ENCODE measurements around the gene ATP13A4.
A peak's percentile ranks its signal among the peaks of the same experiment; 100 is the strongest.

ATP13A4 gene

GRCh38 chr3:193573403-193574191 lies 18.9 kb upstream of the ATP13A4 start:
- peaks cover 1% of the 10 kb centered on the region for H3K27me3 Mint-ChIP-seq (ENCODE audit: low read depth)
- no peaks in the 10 kb centered on the region for H3K36me3 Mint-ChIP-seq (ENCODE audit: low read depth)
- no peak overlapping the region for H3K27ac Mint-ChIP-seq
- peaks cover 1% of the 10 kb centered on the region for H3K4me1 Mint-ChIP-seq (ENCODE audit: low read depth)
- H3K9me3 Mint-ChIP-seq: no peaks in the 10 kb centered on the region
- no peak overlapping the region for H3K4me3 Mint-ChIP-seq
- no peak for DNase-seq (ENCODE audit: low spot score)

- no peak overlapping the region for H3K27ac Mint-ChIP-seq
- peak; percentile 24 for DNase-seq (ENCODE audit: low spot score)
- H3K27me3 Mint-ChIP-seq (ENCODE audit: low read depth): peaks cover 1% of the 10 kb centered on the region
- H3K9me3 Mint-ChIP-seq: no peaks in the 10 kb centered on the region
- no peak overlapping the region for H3K4me3 Mint-ChIP-seq
- H3K36me3 Mint-ChIP-seq (ENCODE audit: low read depth): no peaks in the 10 kb centered on the region
- peaks cover 1% of the 10 kb centered on the region for H3K4me1 Mint-ChIP-seq (ENCODE audit: low read depth)
Observed at GRCh38 chr3:193572426-193572908, 17.8 kb upstream of the ATP13A4 start.

GRCh38 chr3:193569119-193569518 lies 14.4 kb upstream of the ATP13A4 start:
- Mint-ChIP-seq H3K27me3 (ENCODE audit: low read depth) (no peaks in the 10 kb centered on the region), H3K27ac (no peak overlapping the region), H3K4me1 (ENCODE audit: low read depth) (peaks cover 1% of the 10 kb centered on the region), H3K9me3 (no peaks in the 10 kb centered on the region), H3K4me3 (no peak overlapping the region), H3K36me3 (ENCODE audit: low read depth) (no peaks in the 10 kb centered on the region)
- no peak for DNase-seq (ENCODE audit: low spot score)

GRCh38 chr3:193564012-193564411 lies 9.3 kb upstream of the ATP13A4 start:
- Mint-ChIP-seq H3K4me3 (no peak overlapping the region), H3K36me3 (ENCODE audit: low read depth) (no peaks in the 10 kb centered on the region), H3K27ac (no peak overlapping the region), H3K27me3 (ENCODE audit: low read depth) (no peaks in the 10 kb centered on the region), H3K4me1 (ENCODE audit: low read depth) (no peaks in the 10 kb centered on the region), H3K9me3 (no peaks in the 10 kb centered on the region)
- DNase-seq (ENCODE audit: low spot score): no peak

- Mint-ChIP-seq H3K36me3 (ENCODE audit: low read depth) (no peaks in the 10 kb centered on the region), H3K27ac (no peak overlapping the region), H3K27me3 (ENCODE audit: low read depth) (no peaks in the 10 kb centered on the region), H3K4me3 (no peak overlapping the region), H3K9me3 (no peaks in the 10 kb centered on the region), H3K4me1 (ENCODE audit: low read depth) (no peaks in the 10 kb centered on the region)
- no peak for DNase-seq (ENCODE audit: low spot score)
Observed at GRCh38 chr3:193563426-193563825, 8.7 kb upstream of the ATP13A4 start.

GRCh38 chr3:193560870-193561269 lies 6.2 kb upstream of the ATP13A4 start:
- H3K27ac Mint-ChIP-seq: no peak overlapping the region
- H3K9me3 Mint-ChIP-seq: no peaks in the 10 kb centered on the region
- no peaks in the 10 kb centered on the region for H3K27me3 Mint-ChIP-seq (ENCODE audit: low read depth)
- H3K4me3 Mint-ChIP-seq: no peak overlapping the region
- no peaks in the 10 kb centered on the region for H3K36me3 Mint-ChIP-seq (ENCODE audit: low read depth)
- no peak for DNase-seq (ENCODE audit: low spot score)
- no peaks in the 10 kb centered on the region for H3K4me1 Mint-ChIP-seq (ENCODE audit: low read depth)

- Mint-ChIP-seq H3K4me3 (no peak overlapping the region), H3K27me3 (ENCODE audit: low read depth) (no peaks in the 10 kb centered on the region), H3K4me1 (ENCODE audit: low read depth) (no peaks in the 10 kb centered on the region), H3K36me3 (ENCODE audit: low read depth) (no peaks in the 10 kb centered on the region), H3K27ac (no peak overlapping the region), H3K9me3 (no peaks in the 10 kb centered on the region)
- DNase-seq (ENCODE audit: low spot score): no peak
Observed at GRCh38 chr3:193560091-193560490, 5.4 kb upstream of the ATP13A4 start.

GRCh38 chr3:193559100-193559499 lies 4.4 kb upstream of the ATP13A4 start:
- Mint-ChIP-seq H3K4me1 (ENCODE audit: low read depth) (no peaks in the 10 kb centered on the region), H3K9me3 (no peaks in the 10 kb centered on the region), H3K4me3 (no peak overlapping the region), H3K36me3 (ENCODE audit: low read depth) (no peaks in the 10 kb centered on the region), H3K27me3 (ENCODE audit: low read depth) (no peaks in the 10 kb centered on the region), H3K27ac (no peak overlapping the region)
- DNase-seq (ENCODE audit: low spot score): no peak

- no peak for DNase-seq (ENCODE audit: low spot score)
- Mint-ChIP-seq H3K9me3 (no peaks in the 10 kb centered on the region), H3K4me1 (ENCODE audit: low read depth) (no peaks in the 10 kb centered on the region), H3K4me3 (no peak overlapping the region), H3K27me3 (ENCODE audit: low read depth) (no peaks in the 10 kb centered on the region), H3K27ac (no peak overlapping the region), H3K36me3 (ENCODE audit: low read depth) (no peaks in the 10 kb centered on the region)
Observed at GRCh38 chr3:193556841-193557240, 2.1 kb upstream of the ATP13A4 start.

GRCh38 chr3:193553586-193553985 lies 1.1 kb downstream of the ATP13A4 start:
- Mint-ChIP-seq H3K36me3 (ENCODE audit: low read depth) (no peaks in the 10 kb centered on the region), H3K4me3 (no peak overlapping the region), H3K27ac (no peak overlapping the region), H3K27me3 (ENCODE audit: low read depth) (no peaks in the 10 kb centered on the region), H3K9me3 (no peaks in the 10 kb centered on the region), H3K4me1 (ENCODE audit: low read depth) (no peaks in the 10 kb centered on the region)
- no peak for DNase-seq (ENCODE audit: low spot score)

GRCh38 chr3:193552923-193553322 lies 1.8 kb downstream of the ATP13A4 start:
- H3K36me3 Mint-ChIP-seq (ENCODE audit: low read depth): no peaks in the 10 kb centered on the region
- no peak overlapping the region for H3K4me3 Mint-ChIP-seq
- H3K4me1 Mint-ChIP-seq (ENCODE audit: low read depth): no peaks in the 10 kb centered on the region
- H3K27ac Mint-ChIP-seq: no peak overlapping the region
- no peaks in the 10 kb centered on the region for H3K9me3 Mint-ChIP-seq
- H3K27me3 Mint-ChIP-seq (ENCODE audit: low read depth): no peaks in the 10 kb centered on the region
- DNase-seq (ENCODE audit: low spot score): no peak

GRCh38 chr3:193548406-193548805 lies 6.3 kb downstream of the ATP13A4 start:
- H3K4me3 Mint-ChIP-seq: no peak overlapping the region
- no peaks in the 10 kb centered on the region for H3K36me3 Mint-ChIP-seq (ENCODE audit: low read depth)
- H3K9me3 Mint-ChIP-seq: peaks cover 14% of the 10 kb centered on the region
- H3K27me3 Mint-ChIP-seq (ENCODE audit: low read depth): no peaks in the 10 kb centered on the region
- DNase-seq (ENCODE audit: low spot score): no peak
- H3K4me1 Mint-ChIP-seq (ENCODE audit: low read depth): no peaks in the 10 kb centered on the region
- H3K27ac Mint-ChIP-seq: no peak overlapping the region

GRCh38 chr3:193546129-193546528 lies 8.6 kb downstream of the ATP13A4 start:
- Mint-ChIP-seq H3K9me3 (peaks cover 14% of the 10 kb centered on the region), H3K4me3 (no peak overlapping the region), H3K27me3 (ENCODE audit: low read depth) (no peaks in the 10 kb centered on the region), H3K36me3 (ENCODE audit: low read depth) (no peaks in the 10 kb centered on the region), H3K4me1 (ENCODE audit: low read depth) (no peaks in the 10 kb centered on the region), H3K27ac (no peak overlapping the region)
- DNase-seq (ENCODE audit: low spot score): no peak

- no peak overlapping the region for H3K27ac Mint-ChIP-seq
- H3K36me3 Mint-ChIP-seq (ENCODE audit: low read depth): no peaks in the 10 kb centered on the region
- no peak overlapping the region for H3K4me3 Mint-ChIP-seq
- no peaks in the 10 kb centered on the region for H3K4me1 Mint-ChIP-seq (ENCODE audit: low read depth)
- no peak for DNase-seq (ENCODE audit: low spot score)
- H3K27me3 Mint-ChIP-seq (ENCODE audit: low read depth): no peaks in the 10 kb centered on the region
- peaks cover 14% of the 10 kb centered on the region for H3K9me3 Mint-ChIP-seq
Observed at GRCh38 chr3:193545304-193545703, 9.4 kb downstream of the ATP13A4 start.

GRCh38 chr3:193544289-193544688 lies 10.4 kb downstream of the ATP13A4 start:
- no peaks in the 10 kb centered on the region for H3K27me3 Mint-ChIP-seq (ENCODE audit: low read depth)
- no peaks in the 10 kb centered on the region for H3K36me3 Mint-ChIP-seq (ENCODE audit: low read depth)
- peaks cover 14% of the 10 kb centered on the region for H3K9me3 Mint-ChIP-seq
- H3K4me3 Mint-ChIP-seq: no peak overlapping the region
- DNase-seq (ENCODE audit: low spot score): no peak
- H3K4me1 Mint-ChIP-seq (ENCODE audit: low read depth): no peaks in the 10 kb centered on the region
- H3K27ac Mint-ChIP-seq: no peak overlapping the region

Measured in T-helper 2 cell treated with Interferon-gamma antibody and Interleukin-4, amounts not matched to agents 5 μg/mL and 100 μg/mL, for 36 hours (primary cell).